Immature natural killer cell (primary cell): Measurements from ENCODE around the gene HIVEP3. TPM values are rescaled to one million over a fixed set of nuclear protein-coding genes. Genes with fewer than 3 reads are reported as not detected.

Experiments used
- DNase-seq, 3 donors: peaks; one replicate each; pipeline ENCODE4 v3.0.0; 2022; ENCODE audit warnings: mixed read lengths in 1 of 3
- H3K27ac Mint-ChIP-seq, 6 donors: one replicate each; pipeline ENCODE4 v1.8.0; 2020; ENCODE audit warnings: mixed read lengths in 6 of 6, mild to moderate bottlenecking in 5 of 6, inconsistent platforms in 4 of 6, moderate library complexity in 3 of 6
- H3K27me3 Mint-ChIP-seq, 3 donors: one replicate each; pipeline ENCODE4 v1.8.0; 2020 to 2021; ENCODE audit warnings: low read depth in 3 of 3, mild to moderate bottlenecking in 3 of 3, mixed read lengths in 3 of 3, moderate library complexity in 3 of 3, inconsistent platforms in 1 of 3
- H3K36me3 Mint-ChIP-seq, 3 donors: one replicate each; pipeline ENCODE4 v1.8.0; 2020; ENCODE audit warnings: mixed read lengths in 3 of 3, inconsistent platforms in 2 of 3, mild to moderate bottlenecking in 2 of 3
- H3K4me1 Mint-ChIP-seq, 2 donors: one replicate each; pipeline ENCODE4 v1.8.0; 2020; ENCODE audit warnings: inconsistent platforms in 2 of 2, mild to moderate bottlenecking in 2 of 2, mixed read lengths in 2 of 2, moderate library complexity in 1 of 2
- H3K4me3 Mint-ChIP-seq, 5 donors: one replicate each; pipeline ENCODE4 v1.8.0; 2020; ENCODE audit warnings: mild to moderate bottlenecking in 5 of 5, mixed read lengths in 5 of 5, inconsistent platforms in 3 of 5, moderate library complexity in 3 of 5
- H3K9me3 Mint-ChIP-seq, 6 donors: one replicate each; pipeline ENCODE4 v1.8.0; 2020; ENCODE audit warnings: mild to moderate bottlenecking in 6 of 6, mixed read lengths in 6 of 6, inconsistent platforms in 4 of 6, moderate library complexity in 3 of 6
- polyA plus RNA-seq, 3 donors: library from polyadenylated mRNA; unstranded; fragments of 300-500 nt; fragmentation: Illumina TruSeq; gene quantifications; one replicate each; pipeline ENCODE4 v1.2.3, GENCODE V29; 2021

HIVEP3 gene
- polyA plus RNA-seq, 3 donors from 2014 or later = 9.8 to 24.1 (median 15.5) TPM

- Mint-ChIP-seq H3K9me3 (no peaks in the 10 kb centered on the region), H3K27me3 (peaks cover 0 to 6% (median 4%) of the 10 kb centered on the region in 3 donors), H3K27ac (no peak overlapping the region), H3K4me1 (peaks cover 44 to 47% of the 10 kb centered on the region in 2 donors), H3K36me3 (peaks cover 0 to 7% (median 0%) of the 10 kb centered on the region in 3 donors), H3K4me3 (no peak overlapping the region)
- no peak for DNase-seq
Measured at GRCh38 chr1:41668054-41668660, 250.6 kb downstream of the HIVEP3 start.

- peaks cover 0 to 2% (median 2%) of the 10 kb centered on the region in 3 donors for H3K27me3 Mint-ChIP-seq
Measured at GRCh38 chr1:41666981-41667631, 251.6 kb downstream of the HIVEP3 start.

GRCh38 chr1:41665962-41666917, 252.5 kb downstream of the HIVEP3 start:
- no peaks in the 10 kb centered on the region for H3K9me3 Mint-ChIP-seq
- peaks cover 0 to 5% (median 2%) of the 10 kb centered on the region in 3 donors for H3K27me3 Mint-ChIP-seq
- no peak for DNase-seq
- peaks cover 29 to 35% of the 10 kb centered on the region in 2 donors for H3K4me1 Mint-ChIP-seq
- peak overlapping the region in 1 of 5 donors; percentile 4 for H3K4me3 Mint-ChIP-seq
- H3K27ac Mint-ChIP-seq = peak overlapping the region in 4 of 6 donors; percentile 23 to 46 (median 44)
- peaks cover 0 to 7% (median 0%) of the 10 kb centered on the region in 3 donors for H3K36me3 Mint-ChIP-seq

More at GRCh38 chr1:41666981-41667631, 251.6 kb downstream of the HIVEP3 start:
- Mint-ChIP-seq H3K9me3 (no peaks in the 10 kb centered on the region), H3K4me1 (peaks cover 33 to 39% of the 10 kb centered on the region in 2 donors), H3K36me3 (peaks cover 0 to 7% (median 0%) of the 10 kb centered on the region in 3 donors), H3K4me3 (no peak overlapping the region), H3K27ac (peak overlapping the region; percentile 10 to 60 (median 34))
- DNase-seq = no peak

DNA sequence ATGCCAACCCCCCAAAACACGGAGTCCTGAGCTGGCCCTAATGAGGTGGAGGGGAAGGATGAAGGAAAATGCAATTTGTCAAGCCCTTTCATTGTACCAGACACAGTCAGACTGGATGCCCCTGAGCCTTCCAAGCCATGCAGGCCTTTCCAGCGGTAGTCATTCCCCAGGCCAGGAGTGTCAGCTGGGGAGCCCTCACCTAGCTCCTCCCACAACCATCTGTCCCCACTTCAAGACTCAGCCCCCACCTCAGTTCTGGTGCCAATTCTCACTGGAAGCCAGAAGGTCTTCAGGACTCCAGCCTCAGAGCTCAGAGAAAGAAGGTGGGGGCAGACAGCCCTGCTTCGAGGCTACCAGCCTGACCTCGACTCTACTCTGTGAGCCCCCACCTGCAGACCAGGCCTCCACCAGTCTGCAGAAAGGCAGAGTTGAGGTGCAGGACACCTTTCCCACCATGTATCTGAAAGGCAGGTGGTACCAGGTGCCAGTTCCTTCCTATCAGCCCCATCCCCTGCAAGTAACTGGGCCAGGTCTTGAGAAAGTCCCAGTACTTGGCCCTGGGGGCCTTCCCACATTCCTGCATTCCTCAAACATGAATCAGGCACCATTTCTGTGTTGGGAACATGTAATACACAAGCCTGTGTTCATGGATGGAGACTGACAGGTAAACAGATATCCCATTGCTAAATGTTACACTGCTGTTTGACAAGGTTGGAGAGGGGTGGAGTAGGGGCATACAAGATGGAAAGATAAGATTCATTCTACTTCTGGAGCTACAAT, 253.7 kb downstream of the HIVEP3 start:
- no peak overlapping the region for H3K4me3 Mint-ChIP-seq

DNA sequence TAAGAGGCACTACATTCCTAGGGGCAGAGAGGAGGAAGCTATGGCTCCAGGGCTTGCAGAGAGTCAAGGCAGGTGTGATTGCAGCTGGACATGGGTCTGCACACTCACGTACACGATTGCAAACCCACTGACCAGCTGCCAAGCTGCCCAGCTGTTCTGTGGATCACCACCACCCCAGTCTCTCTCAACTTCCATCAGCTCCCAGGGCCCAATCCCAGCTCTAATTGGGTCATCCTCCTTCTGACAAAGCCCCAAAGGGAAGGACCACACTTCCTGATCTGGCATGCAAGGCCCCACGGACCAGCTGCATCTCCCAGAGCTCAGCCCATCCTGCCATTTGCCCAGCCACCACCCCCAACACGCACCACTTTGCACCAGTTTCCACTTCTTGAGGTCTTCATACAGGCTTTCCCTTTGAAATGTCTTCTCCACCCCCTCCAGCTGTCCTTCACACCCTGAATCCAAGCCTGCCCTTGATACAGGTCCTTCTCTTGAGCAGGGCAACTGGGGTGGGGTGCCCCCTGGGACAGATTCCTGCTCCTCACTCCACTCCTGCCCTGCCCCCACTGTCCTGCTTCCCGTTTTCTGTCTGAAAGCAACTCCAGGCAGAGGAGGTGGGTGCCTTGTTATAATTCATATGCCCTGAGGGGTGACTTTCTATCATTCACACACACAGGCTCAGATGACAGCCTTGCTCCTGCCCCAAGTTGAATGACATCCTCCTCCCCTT, 254.9 kb downstream of the HIVEP3 start:
- Mint-ChIP-seq H3K27ac (peak overlapping the region; percentile 65 to 83 (median 76)), H3K9me3 (no peaks in the 10 kb centered on the region), H3K27me3 (peaks cover 3 to 5% (median 5%) of the 10 kb centered on the region in 3 donors), H3K4me3 (peak overlapping the region; percentile 52 to 80 (median 61)), H3K4me1 (peaks cover 45 to 48% of the 10 kb centered on the region in 2 donors), H3K36me3 (no peaks in the 10 kb centered on the region)
- DNase-seq = no peak

More for the DNA sequence above, 253.7 kb downstream of the HIVEP3 start:
- no peak for DNase-seq
- H3K27ac Mint-ChIP-seq = peak overlapping the region in 3 of 6 donors; percentile 55 to 67 (median 66)
- H3K36me3 Mint-ChIP-seq = peaks cover 0 to 7% (median 0%) of the 10 kb centered on the region in 3 donors
- peaks cover 34 to 40% of the 10 kb centered on the region in 2 donors for H3K4me1 Mint-ChIP-seq
- H3K9me3 Mint-ChIP-seq = no peaks in the 10 kb centered on the region
- peaks cover 0 to 5% (median 1%) of the 10 kb centered on the region in 3 donors for H3K27me3 Mint-ChIP-seq

DNA sequence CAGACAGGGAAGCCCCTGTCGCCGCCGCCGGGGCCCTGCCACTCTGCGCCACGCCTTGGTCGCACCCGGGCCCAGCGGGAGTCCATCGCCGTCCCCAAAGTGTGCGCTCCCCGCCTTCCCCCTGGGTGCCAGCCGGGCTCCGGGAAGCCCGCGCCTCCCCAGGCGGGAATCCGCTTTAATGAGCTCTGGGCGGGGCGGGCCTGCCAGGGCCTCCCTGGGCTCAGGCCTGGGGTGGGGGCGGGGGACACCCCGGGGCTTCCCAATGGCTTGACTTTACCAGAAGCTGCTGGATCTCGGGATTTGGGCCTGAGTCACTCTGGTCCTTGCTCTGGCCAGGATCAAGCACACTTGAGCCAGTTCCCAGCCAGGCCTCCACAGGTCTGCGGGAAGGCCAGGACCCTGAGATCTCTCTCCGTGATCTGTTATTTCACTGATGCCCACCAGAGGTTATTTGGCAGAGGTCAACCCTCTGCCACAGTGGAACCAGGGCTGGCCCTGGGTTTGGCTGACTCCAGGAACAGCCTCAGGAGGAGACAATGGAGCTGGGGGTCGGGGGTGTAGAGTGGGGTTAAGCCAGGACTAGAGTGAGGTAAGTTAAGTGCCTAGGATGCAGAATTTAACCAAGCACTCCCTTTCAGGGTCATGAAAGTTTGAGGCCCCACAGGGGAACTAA, 255.8 kb downstream of the HIVEP3 start:
- Mint-ChIP-seq H3K4me1 (peaks cover 45 to 52% of the 10 kb centered on the region in 2 donors), H3K36me3 (no peaks in the 10 kb centered on the region), H3K4me3 (peak overlapping the region; percentile 52 to 80 (median 61)), H3K27me3 (peaks cover 3 to 5% (median 5%) of the 10 kb centered on the region in 3 donors), H3K27ac (peak overlapping the region; percentile 26 to 87 (median 78)), H3K9me3 (no peaks in the 10 kb centered on the region)
- no peak for DNase-seq

DNA sequence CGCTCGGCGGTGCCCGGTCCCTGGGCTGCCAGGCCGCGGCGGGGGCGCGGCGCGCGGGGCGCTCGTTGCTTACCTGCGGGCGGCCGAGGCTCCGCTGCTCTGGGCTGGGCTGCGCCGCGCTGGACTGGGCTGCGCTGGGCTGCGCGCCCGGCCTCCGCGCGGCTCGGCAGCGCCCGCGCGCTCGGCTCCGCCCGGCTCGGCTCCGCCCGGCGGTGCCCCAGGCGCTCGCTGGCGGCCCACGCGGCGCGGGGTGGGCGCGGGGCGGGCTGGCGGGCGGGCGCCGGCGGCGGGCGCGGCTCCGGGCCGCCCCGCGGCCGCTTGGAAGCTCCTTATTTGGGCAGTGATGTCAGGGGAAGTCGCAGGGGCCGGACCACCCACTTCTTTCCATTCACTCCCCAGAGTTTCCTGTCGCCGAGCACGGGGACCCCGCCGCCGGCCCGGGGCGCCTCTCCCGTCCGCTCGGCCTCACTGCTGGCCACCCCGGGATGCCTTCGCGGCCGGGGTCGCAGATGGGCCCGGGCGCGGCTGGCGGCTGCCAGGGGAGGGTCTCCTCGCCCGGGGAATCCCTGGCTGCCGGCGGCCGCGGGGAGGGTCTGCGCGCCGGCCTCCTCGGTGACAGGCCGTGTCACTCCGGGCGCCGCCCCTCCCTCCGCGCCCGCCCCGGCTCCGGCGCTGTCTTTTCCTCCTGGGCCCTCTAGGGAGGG, 256.5 kb downstream of the HIVEP3 start:
- peak; percentile 74 to 81 (median 79) for DNase-seq
- Mint-ChIP-seq H3K9me3 (no peaks in the 10 kb centered on the region), H3K4me3 (peak overlapping the region in 4 of 5 donors; percentile 35 to 45 (median 39)), H3K27ac (no peak overlapping the region), H3K27me3 (peaks cover 4 to 5% (median 5%) of the 10 kb centered on the region in 3 donors), H3K36me3 (no peaks in the 10 kb centered on the region), H3K4me1 (peaks cover 46 to 48% of the 10 kb centered on the region in 2 donors)

DNA sequence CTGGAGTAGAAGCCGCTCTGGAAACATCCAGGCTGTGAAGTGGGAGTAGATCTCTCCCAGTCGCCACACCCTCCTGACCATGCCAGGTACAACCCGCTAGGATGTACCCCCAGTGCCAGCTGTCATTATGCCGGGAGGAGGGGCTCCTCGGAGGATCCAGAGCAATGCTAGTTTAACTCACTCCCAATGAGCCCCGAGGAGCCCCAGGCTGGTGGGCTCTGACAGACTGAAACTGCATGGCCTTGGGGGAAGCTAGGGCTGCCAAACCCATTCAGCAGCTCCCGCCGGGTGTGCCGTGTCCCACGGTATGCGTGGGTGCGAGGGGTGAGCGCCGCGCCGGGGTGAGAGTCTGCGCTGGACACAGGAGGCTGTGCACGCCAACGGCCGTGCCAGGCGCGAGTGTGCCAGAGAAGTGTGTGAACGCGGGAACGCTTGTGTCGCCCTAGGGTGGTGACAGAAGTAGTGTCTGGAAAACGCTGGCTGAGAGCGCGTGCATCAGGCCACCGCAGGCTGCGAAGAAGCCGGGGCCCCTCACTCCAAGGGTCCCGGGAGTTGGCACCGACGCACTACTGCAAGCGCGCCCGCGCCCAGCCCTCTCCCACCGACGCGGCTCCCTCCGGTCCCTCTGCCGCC, 257.2 kb downstream of the HIVEP3 start:
- Mint-ChIP-seq H3K4me1 (peaks cover 46% of the 10 kb centered on the region in 2 donors), H3K36me3 (no peaks in the 10 kb centered on the region), H3K27ac (peak overlapping the region in 4 of 6 donors; percentile 63 to 80 (median 74)), H3K4me3 (peak overlapping the region; percentile 86 to 92 (median 89)), H3K9me3 (no peaks in the 10 kb centered on the region), H3K27me3 (peaks cover 4 to 5% (median 5%) of the 10 kb centered on the region in 3 donors)
- peak in 1 of 3 donors; percentile 33 for DNase-seq

GRCh38 chr1:41660570-41661427, 257.9 kb downstream of the HIVEP3 start:
- H3K27ac Mint-ChIP-seq = peak overlapping the region in 3 of 6 donors; percentile 63 to 75 (median 71)
- H3K4me3 Mint-ChIP-seq = peak overlapping the region; percentile 86 to 92 (median 89)
- no peaks in the 10 kb centered on the region for H3K36me3 Mint-ChIP-seq
- peaks cover 5 to 6% (median 5%) of the 10 kb centered on the region in 3 donors for H3K27me3 Mint-ChIP-seq
- no peak for DNase-seq
- no peaks in the 10 kb centered on the region for H3K9me3 Mint-ChIP-seq
- H3K4me1 Mint-ChIP-seq = peaks cover 47 to 52% of the 10 kb centered on the region in 2 donors

DNA sequence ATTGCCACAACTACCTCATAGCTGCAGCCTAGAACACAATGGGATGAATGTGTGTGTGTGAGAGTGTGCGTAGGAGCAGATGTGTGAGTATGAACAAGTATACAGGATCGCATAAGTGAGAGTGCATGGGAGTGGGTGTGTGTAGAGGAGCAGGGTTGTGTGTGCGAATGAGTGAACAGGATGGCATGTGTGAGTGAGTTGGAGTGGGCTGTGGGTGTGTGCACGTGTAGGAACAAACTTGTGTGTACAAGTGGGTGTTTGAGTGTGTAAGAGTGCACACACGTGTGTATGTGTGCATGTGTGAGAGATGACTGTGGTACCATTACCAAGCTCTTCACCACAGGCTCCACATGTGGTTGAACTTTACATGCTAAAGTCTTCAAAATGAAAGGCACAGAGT, 258.8 kb downstream of the HIVEP3 start:
- H3K9me3 Mint-ChIP-seq = no peaks in the 10 kb centered on the region
- DNase-seq = no peak
- peak overlapping the region in 4 of 5 donors; percentile 22 to 66 (median 43) for H3K4me3 Mint-ChIP-seq
- peaks cover 47 to 57% of the 10 kb centered on the region in 2 donors for H3K4me1 Mint-ChIP-seq
- H3K27me3 Mint-ChIP-seq = peaks cover 5 to 6% (median 5%) of the 10 kb centered on the region in 3 donors
- peak overlapping the region in 1 of 6 donors; percentile 82 for H3K27ac Mint-ChIP-seq
- peaks cover 0 to 3% (median 3%) of the 10 kb centered on the region in 3 donors for H3K36me3 Mint-ChIP-seq
